H9 (cell line): Measurements from ENCODE around the gene GDPD2. TPM values are rescaled to one million over a fixed set of nuclear protein-coding genes. Genes with fewer than 3 reads are reported as not detected.

Experiments
- DNase-seq: peaks from one replicate; pipeline ENCODE4 v3.0.0-alpha.2; 2017
- H2AFZ ChIP-seq: one replicate; pipeline ENCODE4 v1.6.1; 2013; ENCODE audit warnings: mild to moderate bottlenecking, low read length, control low read depth, moderate library complexity
- H2AK5ac ChIP-seq: 2 replicates; pipeline ENCODE4 v1.6.1; 2013; ENCODE audit warnings: low read length, control low read depth, mixed read lengths; ENCODE audit not compliant: insufficient read length
- H2BK120ac ChIP-seq: one replicate; pipeline ENCODE4 v1.6.1; 2013; ENCODE audit warnings: low read depth, mild to moderate bottlenecking, low read length, control low read depth, inconsistent platforms; ENCODE audit not compliant: poor library complexity, severe bottlenecking
- H2BK12ac ChIP-seq: 2 replicates; pipeline ENCODE4 v1.6.1; 2013; ENCODE audit warnings: low read length, control low read depth, mixed read lengths, low read depth; ENCODE audit not compliant: insufficient read length
- H2BK15ac ChIP-seq: 2 replicates; pipeline ENCODE4 v1.6.1; 2013; ENCODE audit warnings: low read depth, low read length, control low read depth
- H2BK20ac ChIP-seq: one replicate; pipeline ENCODE4 v1.6.1; 2013; ENCODE audit warnings: low read depth, mild to moderate bottlenecking, low read length, control low read depth, inconsistent platforms; ENCODE audit not compliant: poor library complexity, severe bottlenecking
- H2BK5ac ChIP-seq: 2 replicates; pipeline ENCODE4 v1.6.1; 2013; ENCODE audit warnings: low read length, control low read depth, mixed read lengths; ENCODE audit not compliant: insufficient read length
- H3K14ac ChIP-seq: 2 replicates; pipeline ENCODE4 v1.6.1; 2013; ENCODE audit warnings: low read length, control low read depth; ENCODE audit not compliant: insufficient read depth
- H3K18ac ChIP-seq: 2 replicates; pipeline ENCODE4 v1.6.1; 2013; ENCODE audit warnings: low read depth, mild to moderate bottlenecking, mixed read lengths, low read length, control low read depth; ENCODE audit not compliant: insufficient read length
- H3K23ac ChIP-seq: 2 replicates; pipeline ENCODE4 v1.6.1; 2013; ENCODE audit warnings: low read length, control low read depth, mixed read lengths, low read depth; ENCODE audit not compliant: insufficient read length
- H3K23me2 ChIP-seq: 2 replicates; pipeline ENCODE4 v1.6.1; 2013; ENCODE audit warnings: low read depth, mild to moderate bottlenecking, mixed read lengths, low read length, control low read depth; ENCODE audit not compliant: insufficient read length, poor library complexity, severe bottlenecking
- H3K27ac ChIP-seq: 2 replicates; pipeline ENCODE4 v1.5.1; 2013; ENCODE audit warnings: low read length, control low read depth, mixed read lengths, low read depth; ENCODE audit not compliant: insufficient read length
- H3K27me3 ChIP-seq: 2 replicates; pipeline ENCODE4 v1.6.1; 2013; ENCODE audit warnings: low read length, control low read depth, inconsistent platforms; ENCODE audit not compliant: insufficient read depth
- H3K4ac ChIP-seq: 2 replicates; pipeline ENCODE4 v1.6.1; 2013; ENCODE audit warnings: low read depth, mild to moderate bottlenecking, control low read depth, inconsistent platforms, low read length, moderate library complexity
- H3K4me1 ChIP-seq: 2 replicates; pipeline ENCODE4 v1.6.1; 2013; ENCODE audit warnings: low read length, control low read depth, inconsistent platforms; ENCODE audit not compliant: insufficient read depth
- H3K4me2 ChIP-seq: 2 replicates; pipeline ENCODE4 v1.6.1; 2013; ENCODE audit warnings: low read length, control low read depth, mixed read lengths; ENCODE audit not compliant: insufficient read length, insufficient read depth
- H3K56ac ChIP-seq: 2 replicates; pipeline ENCODE4 v1.6.1; 2013; ENCODE audit warnings: low read depth, mild to moderate bottlenecking, mixed read lengths, low read length, control low read depth; ENCODE audit not compliant: insufficient read length
- H3K79me1 ChIP-seq: 2 replicates; pipeline ENCODE4 v1.6.1; 2013; ENCODE audit warnings: low read depth, mild to moderate bottlenecking, moderate library complexity, low read length, control low read depth, inconsistent platforms; ENCODE audit not compliant: insufficient read depth, poor library complexity, severe bottlenecking
- H3K79me2 ChIP-seq: 2 replicates; pipeline ENCODE4 v1.6.1; 2013; ENCODE audit warnings: low read length, control low read depth, inconsistent platforms; ENCODE audit not compliant: insufficient read depth
- H3K9ac ChIP-seq: 2 replicates; pipeline ENCODE4 v1.6.1; 2013; ENCODE audit warnings: low read length, control low read depth, mixed read lengths; ENCODE audit not compliant: insufficient read length; ENCODE audit errors: extremely low read depth
- H3K9me3 ChIP-seq: one replicate; pipeline ENCODE4 v1.6.1; 2013; ENCODE audit warnings: low read depth, low read length, inconsistent platforms; ENCODE audit not compliant: control insufficient read depth
- H3T11ph ChIP-seq: one replicate; pipeline ENCODE4 v1.6.1; 2013; ENCODE audit warnings: mild to moderate bottlenecking, low read length, control low read depth, inconsistent platforms
- H4K20me1 ChIP-seq: one replicate; pipeline ENCODE4 v1.6.1; 2013; ENCODE audit not compliant: control insufficient read depth, insufficient read length, insufficient read depth
- H4K5ac ChIP-seq: 2 replicates; pipeline ENCODE4 v1.6.1; 2013; ENCODE audit warnings: low read depth, mild to moderate bottlenecking, mixed read lengths, low read length, control low read depth; ENCODE audit not compliant: insufficient read length
- H4K8ac ChIP-seq: replicated peaks from 2 replicates; pipeline ENCODE4 v1.6.1; 2013; ENCODE audit warnings: low read length, control low read depth, mixed read lengths, low read depth; ENCODE audit not compliant: insufficient read length
- H4K91ac ChIP-seq: 2 replicates; pipeline ENCODE4 v1.6.1; 2013; ENCODE audit warnings: low read depth, mild to moderate bottlenecking, moderate library complexity, mixed read lengths, low read length, control low read depth; ENCODE audit not compliant: insufficient read length
- H3K27ac Mint-ChIP-seq, 3 experiments: 2 replicates in 2 of 3; 3 replicates in 1 of 3; pipeline ENCODE4 v1.8.0; 2020 to 2021; ENCODE audit warnings: mixed read lengths in 3 of 3, mild to moderate bottlenecking in 1 of 3, moderate library complexity in 1 of 3
- H3K27me3 Mint-ChIP-seq: 2 replicates; pipeline ENCODE4 v1.8.0; 2021; ENCODE audit warnings: low read depth, mild to moderate bottlenecking, moderate library complexity, mixed read lengths
- H3K36me3 Mint-ChIP-seq, 3 experiments: 2 replicates in 2 of 3; 3 replicates in 1 of 3; pipeline ENCODE4 v1.8.0; 2020 to 2021; ENCODE audit warnings: low read depth in 3 of 3, mixed read lengths in 3 of 3; ENCODE audit not compliant: insufficient read depth in 1 of 3
- H3K4me1 Mint-ChIP-seq, 2 experiments: 2 replicates each; pipeline ENCODE4 v1.8.0; 2020; ENCODE audit warnings: mixed read lengths in 2 of 2
- H3K4me3 Mint-ChIP-seq, 2 experiments: 2 replicates in 1 of 2; 3 replicates in 1 of 2; pipeline ENCODE4 v1.8.0; 2020 to 2021; ENCODE audit warnings: mild to moderate bottlenecking in 2 of 2, mixed read lengths in 2 of 2, moderate library complexity in 1 of 2
- H3K9me3 Mint-ChIP-seq, 2 experiments: 2 replicates in 1 of 2; 3 replicates in 1 of 2; pipeline ENCODE4 v1.8.0; 2020; ENCODE audit warnings: mild to moderate bottlenecking in 2 of 2, mixed read lengths in 2 of 2, moderate library complexity in 1 of 2
- WGBS: extraction: QIAGEN DNeasy Blood & Tissue Kit; methylation state at CpG from one replicate; pipeline ENCODE4 v1.1.7; 2013; ENCODE audit warnings: missing lambda C conversion rate, low lambda C conversion rate, mixed read lengths; ENCODE audit not compliant: insufficient read length; ENCODE audit errors: extremely low coverage; 5-methylcytosine and 5-hydroxymethylcytosine counted together
- total RNA-seq: library from RNA; stranded (reverse); gene quantifications from 2 replicates; pipeline ENCODE4 v1.2.1, GENCODE V29; 2021
- TF ChIP-seq, protein P1 (sequence below): fragments of 200-600 bp; sonication (generic); conservative IDR thresholded peaks from 3 replicates; pipeline ENCODE4 v1.8.0; 2021; ENCODE audit warnings: antibody characterized with exemption, mild to moderate bottlenecking

GDPD2 gene
- total RNA-seq, 1 experiment from 2014 or later, result 13.9 TPM

DNA sequence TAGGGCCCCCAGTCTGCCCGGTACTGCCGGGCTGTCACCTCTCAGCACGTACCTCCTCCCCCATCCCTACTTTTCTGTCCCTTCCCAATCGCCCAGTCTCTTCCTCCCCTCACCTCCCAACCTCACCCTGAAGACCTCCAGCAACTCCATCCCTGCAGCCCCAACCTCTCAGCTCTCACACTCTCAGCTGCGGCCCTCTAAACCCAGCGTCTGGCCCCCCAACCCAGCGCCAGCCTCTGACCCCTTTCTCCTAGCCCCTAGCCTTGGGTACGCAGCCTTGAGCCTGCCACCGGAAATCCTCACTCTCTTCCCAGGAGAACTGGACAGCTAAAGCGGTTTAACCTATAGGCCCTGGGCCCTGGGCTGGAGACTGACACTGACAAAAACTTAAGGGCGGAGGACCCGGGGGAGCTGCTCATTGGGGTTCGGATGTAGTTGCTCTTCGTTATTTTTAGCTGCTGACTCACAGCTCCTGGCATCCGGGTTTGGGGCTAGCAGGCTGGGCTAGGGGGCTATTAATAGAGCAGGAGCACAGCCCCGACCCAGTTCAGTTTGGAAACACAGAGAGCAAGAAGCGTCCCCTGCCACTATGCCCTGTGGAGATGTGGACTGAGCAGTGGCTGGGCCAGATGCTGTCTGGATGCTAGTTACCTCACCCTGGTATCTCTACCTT, 11.9 kb downstream of the GDPD2 start:
- no peaks in the 10 kb centered on the region for H4K20me1 ChIP-seq
- H2AFZ ChIP-seq, result no peak overlapping the region
- no peak overlapping the region for H4K5ac ChIP-seq
- TF ChIP-seq, protein P1, sequence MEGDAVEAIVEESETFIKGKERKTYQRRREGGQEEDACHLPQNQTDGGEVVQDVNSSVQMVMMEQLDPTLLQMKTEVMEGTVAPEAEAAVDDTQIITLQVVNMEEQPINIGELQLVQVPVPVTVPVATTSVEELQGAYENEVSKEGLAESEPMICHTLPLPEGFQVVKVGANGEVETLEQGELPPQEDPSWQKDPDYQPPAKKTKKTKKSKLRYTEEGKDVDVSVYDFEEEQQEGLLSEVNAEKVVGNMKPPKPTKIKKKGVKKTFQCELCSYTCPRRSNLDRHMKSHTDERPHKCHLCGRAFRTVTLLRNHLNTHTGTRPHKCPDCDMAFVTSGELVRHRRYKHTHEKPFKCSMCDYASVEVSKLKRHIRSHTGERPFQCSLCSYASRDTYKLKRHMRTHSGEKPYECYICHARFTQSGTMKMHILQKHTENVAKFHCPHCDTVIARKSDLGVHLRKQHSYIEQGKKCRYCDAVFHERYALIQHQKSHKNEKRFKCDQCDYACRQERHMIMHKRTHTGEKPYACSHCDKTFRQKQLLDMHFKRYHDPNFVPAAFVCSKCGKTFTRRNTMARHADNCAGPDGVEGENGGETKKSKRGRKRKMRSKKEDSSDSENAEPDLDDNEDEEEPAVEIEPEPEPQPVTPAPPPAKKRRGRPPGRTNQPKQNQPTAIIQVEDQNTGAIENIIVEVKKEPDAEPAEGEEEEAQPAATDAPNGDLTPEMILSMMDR, result no peak
- peak overlapping the region; percentile 83 to 90 for H3K4me3 Mint-ChIP-seq
- H4K8ac ChIP-seq, result no peak overlapping the region
- H2AK5ac ChIP-seq, result no peak overlapping the region
- WGBS, result no CpG with 5 or more reads among the region's 17 CpGs
- no peak overlapping the region for H3T11ph ChIP-seq
- H3K18ac ChIP-seq, result no peak overlapping the region
- H3K27me3 ChIP-seq, result no peaks in the 10 kb centered on the region
- H3K9ac ChIP-seq, result peak overlapping the region; percentile 26
- no peak overlapping the region for H3K56ac ChIP-seq
- no peak overlapping the region for H3K23ac ChIP-seq
- no peak overlapping the region for H3K4ac ChIP-seq
- no peaks in the 10 kb centered on the region for H3K79me1 ChIP-seq
- peaks cover 9 to 22% (median 11%) of the 10 kb centered on the region in 3 experiments; a peak in 6 of 7 replicates for H3K36me3 Mint-ChIP-seq
- H3K27ac Mint-ChIP-seq, result peak overlapping the region; percentile 43 to 57 (median 55); a peak in 3 of 7 replicates
- peaks cover 5% of the 10 kb centered on the region for H3K27me3 Mint-ChIP-seq
- H2BK15ac ChIP-seq, result no peak overlapping the region
- H3K79me2 ChIP-seq, result no peaks in the 10 kb centered on the region
- peaks cover 15 to 23% of the 10 kb centered on the region in 2 experiments for H3K4me1 Mint-ChIP-seq
- H2BK12ac ChIP-seq, result no peak overlapping the region
- no peak overlapping the region for H3K14ac ChIP-seq
- peaks cover 38% of the 10 kb centered on the region for H3K9me3 ChIP-seq
- no peak overlapping the region for H2BK5ac ChIP-seq
- peaks cover 10% of the 10 kb centered on the region for H3K23me2 ChIP-seq
- no peak overlapping the region for H2BK120ac ChIP-seq
- no peak overlapping the region for H3K27ac ChIP-seq
- no peak overlapping the region for H4K91ac ChIP-seq
- H3K4me1 ChIP-seq, result no peaks in the 10 kb centered on the region; the same call in 1 of the 2 replicates
- peak overlapping the region; percentile 81 for H3K4me2 ChIP-seq
- H3K9me3 Mint-ChIP-seq, result peaks cover 72 to 76% of the 10 kb centered on the region in 2 experiments
- no peak for DNase-seq
- no peak overlapping the region for H2BK20ac ChIP-seq
